Measurements from ENCODE around the gene HS3ST3A1.
A peak's percentile ranks its signal among the peaks of the same experiment; 100 is the strongest.

The HS3ST3A1 gene

GRCh38 chr17:13601776-13602551 lies at the start of gene HS3ST3A1:
TSS of gene HS3ST3A1 (minus strand) at chr17:13601929. CDS start at chr17:13601129, 800 bp downstream.
- no peaks in the 10 kb centered on the region for H3K36me3 ChIP-seq (ENCODE audit: insufficient read depth, insufficient read length, low read length)
- peak within 1 kb of the TSS; percentile 80 for H3K9ac ChIP-seq (ENCODE audit: insufficient read length, low read depth)
- H3K27me3 ChIP-seq (ENCODE audit: insufficient read depth, insufficient read length) = peaks cover 27% of the 10 kb centered on the region
- no peak for TF ChIP-seq YY1 (IDR thresholded peaks at IDR 0.05; ENCODE audit: insufficient read depth, insufficient read length)
- no peak for TF ChIP-seq SUZ12 (IDR thresholded peaks at IDR 0.05; ENCODE audit: extremely low read depth, insufficient read depth, insufficient read length)
- no peak for TF ChIP-seq ZNF274 (IDR thresholded peaks at IDR 0.05; ENCODE audit: low read depth, low read length)
- H3K4me1 ChIP-seq (ENCODE audit: insufficient read depth, insufficient read length) = peaks cover 7% of the 10 kb centered on the region
- no peaks in the 10 kb centered on the region for H3K9me3 ChIP-seq (ENCODE audit: insufficient read depth, low read length)
- peak; percentile 68 for DNase-seq (ENCODE audit: low read depth, low spot score)
- H3K4me3 ChIP-seq (ENCODE audit: insufficient read length, low read depth) = peak within 1 kb of the TSS; percentile 61

DNA sequence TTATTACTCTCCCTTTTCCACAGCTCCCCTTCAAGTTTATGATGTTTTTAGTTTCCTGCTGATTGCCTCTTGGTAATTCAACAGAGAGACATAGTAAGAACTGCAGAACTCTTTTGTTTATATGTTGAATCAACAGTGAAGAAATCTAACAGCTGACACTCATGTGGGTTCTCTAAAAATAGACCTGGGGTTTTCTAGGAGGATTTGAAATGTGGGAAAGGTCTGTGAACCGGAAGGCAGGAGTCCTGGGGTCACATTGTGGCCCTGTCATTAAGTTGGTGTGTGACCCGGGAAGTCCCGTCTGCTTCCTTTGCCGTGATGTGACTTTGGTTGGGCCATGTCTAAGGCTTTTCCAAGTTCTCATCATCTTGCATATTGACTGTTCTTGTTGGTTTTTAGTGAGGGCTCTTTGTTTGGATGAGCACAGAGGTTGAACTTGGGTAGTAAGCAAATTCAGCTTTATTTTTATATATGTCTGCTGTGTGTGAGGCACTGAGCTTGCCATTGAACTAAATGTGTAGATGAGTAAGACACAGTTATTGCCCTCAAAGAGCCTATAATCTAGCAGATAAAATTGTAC lies 48.5 kb upstream of the HS3ST3A1 start:
- Histone ChIP-seq H3K9me3 (ENCODE audit: insufficient read depth, low read length) (no peaks in the 10 kb centered on the region), H3K9ac (ENCODE audit: insufficient read length, low read depth) (no peak overlapping the region), H3K4me3 (ENCODE audit: insufficient read length, low read depth) (no peak overlapping the region), H3K27me3 (ENCODE audit: insufficient read depth, insufficient read length) (no peaks in the 10 kb centered on the region), H3K4me1 (ENCODE audit: insufficient read depth, insufficient read length) (no peaks in the 10 kb centered on the region), H3K36me3 (ENCODE audit: insufficient read depth, insufficient read length, low read length) (no peaks in the 10 kb centered on the region)
- TF ChIP-seq SUZ12 (IDR thresholded peaks at IDR 0.05; ENCODE audit: extremely low read depth, insufficient read depth, insufficient read length) (no peak), YY1 (IDR thresholded peaks at IDR 0.05; ENCODE audit: insufficient read depth, insufficient read length) (no peak), ZNF274 (IDR thresholded peaks at IDR 0.05; ENCODE audit: low read depth, low read length) (no peak)
- no peak for DNase-seq (ENCODE audit: low read depth, low spot score)

- Histone ChIP-seq H3K9ac (ENCODE audit: insufficient read length, low read depth) (no peak overlapping the region), H3K4me1 (ENCODE audit: insufficient read depth, insufficient read length) (no peaks in the 10 kb centered on the region), H3K9me3 (ENCODE audit: insufficient read depth, low read length) (no peaks in the 10 kb centered on the region), H3K4me3 (ENCODE audit: insufficient read length, low read depth) (no peak overlapping the region), H3K36me3 (ENCODE audit: insufficient read depth, insufficient read length, low read length) (no peaks in the 10 kb centered on the region), H3K27me3 (ENCODE audit: insufficient read depth, insufficient read length) (no peaks in the 10 kb centered on the region)
- no peak for TF ChIP-seq SUZ12 (IDR thresholded peaks at IDR 0.05; ENCODE audit: extremely low read depth, insufficient read depth, insufficient read length)
- no peak for TF ChIP-seq ZNF274 (IDR thresholded peaks at IDR 0.05; ENCODE audit: low read depth, low read length)
- TF ChIP-seq YY1 (IDR thresholded peaks at IDR 0.05; ENCODE audit: insufficient read depth, insufficient read length) = no peak
- no peak for DNase-seq (ENCODE audit: low read depth, low spot score)
Observed at GRCh38 chr17:13647543-13648021, 45.9 kb upstream of the HS3ST3A1 start.

DNA sequence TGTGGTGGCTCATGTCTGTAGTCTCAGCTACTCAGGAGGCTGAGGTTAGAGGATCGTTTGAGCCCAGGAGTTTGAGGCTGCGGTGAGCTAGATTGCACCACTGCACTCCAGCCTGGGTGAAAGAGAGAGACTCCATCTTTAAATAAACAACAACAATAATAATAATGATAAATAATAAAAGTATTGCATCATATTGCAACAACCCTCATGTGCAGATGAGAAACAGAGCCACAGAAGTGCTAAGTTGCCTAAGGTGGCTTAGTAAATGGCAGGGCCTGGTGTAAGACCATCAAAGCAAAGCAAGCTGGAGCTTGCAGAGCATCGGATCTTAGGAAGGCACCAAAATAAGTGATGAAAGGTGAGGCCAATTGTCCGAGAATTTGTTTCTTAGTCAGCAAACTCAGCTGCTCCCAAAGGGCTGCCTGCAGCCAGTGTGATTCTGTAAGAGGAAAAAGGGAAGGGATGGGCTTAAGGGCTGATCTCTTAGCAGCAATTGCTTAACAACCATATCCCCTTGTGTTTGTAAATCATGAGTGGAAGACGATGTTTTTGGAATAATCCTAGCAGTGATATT lies 45.3 kb upstream of the HS3ST3A1 start:
- Histone ChIP-seq H3K4me1 (ENCODE audit: insufficient read depth, insufficient read length) (no peaks in the 10 kb centered on the region), H3K9me3 (ENCODE audit: insufficient read depth, low read length) (no peaks in the 10 kb centered on the region), H3K4me3 (ENCODE audit: insufficient read length, low read depth) (no peak overlapping the region), H3K36me3 (ENCODE audit: insufficient read depth, insufficient read length, low read length) (no peaks in the 10 kb centered on the region), H3K27me3 (ENCODE audit: insufficient read depth, insufficient read length) (no peaks in the 10 kb centered on the region), H3K9ac (ENCODE audit: insufficient read length, low read depth) (no peak overlapping the region)
- no peak for DNase-seq (ENCODE audit: low read depth, low spot score)
- no peak for TF ChIP-seq ZNF274 (IDR thresholded peaks at IDR 0.05; ENCODE audit: low read depth, low read length)
- TF ChIP-seq SUZ12 (IDR thresholded peaks at IDR 0.05; ENCODE audit: extremely low read depth, insufficient read depth, insufficient read length) = no peak
- no peak for TF ChIP-seq YY1 (IDR thresholded peaks at IDR 0.05; ENCODE audit: insufficient read depth, insufficient read length)

DNA sequence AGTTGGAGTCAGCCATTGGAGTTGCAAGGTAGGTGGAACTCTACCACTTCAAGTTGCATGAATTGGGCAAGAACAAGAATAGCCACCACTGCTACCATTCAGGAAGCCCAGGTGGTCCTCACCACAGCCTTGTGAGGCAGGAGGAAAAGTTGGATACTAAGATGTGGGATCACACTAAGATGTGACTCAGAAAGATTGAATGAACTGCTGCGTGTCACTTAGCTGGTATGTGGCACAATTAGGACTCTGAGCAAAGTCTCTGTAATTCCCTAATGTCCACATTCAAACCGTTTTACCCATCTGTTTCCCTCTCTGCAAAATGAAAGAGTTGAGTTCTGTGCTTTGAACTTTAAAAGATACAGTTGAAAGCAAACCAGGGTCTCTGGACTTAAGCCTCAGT lies 44.7 kb upstream of the HS3ST3A1 start:
- DNase-seq (ENCODE audit: low read depth, low spot score) = no peak
- Histone ChIP-seq H3K4me1 (ENCODE audit: insufficient read depth, insufficient read length) (no peaks in the 10 kb centered on the region), H3K27me3 (ENCODE audit: insufficient read depth, insufficient read length) (no peaks in the 10 kb centered on the region), H3K9ac (ENCODE audit: insufficient read length, low read depth) (no peak overlapping the region), H3K36me3 (ENCODE audit: insufficient read depth, insufficient read length, low read length) (no peaks in the 10 kb centered on the region), H3K9me3 (ENCODE audit: insufficient read depth, low read length) (no peaks in the 10 kb centered on the region), H3K4me3 (ENCODE audit: insufficient read length, low read depth) (no peak overlapping the region)
- TF ChIP-seq ZNF274 (IDR thresholded peaks at IDR 0.05; ENCODE audit: low read depth, low read length) (no peak), YY1 (IDR thresholded peaks at IDR 0.05; ENCODE audit: insufficient read depth, insufficient read length) (no peak)

GRCh38 chr17:13643180-13643579 lies 41.5 kb upstream of the HS3ST3A1 start:
- Histone ChIP-seq H3K9ac (ENCODE audit: insufficient read length, low read depth) (no peak overlapping the region), H3K27me3 (ENCODE audit: insufficient read depth, insufficient read length) (no peaks in the 10 kb centered on the region), H3K9me3 (ENCODE audit: insufficient read depth, low read length) (no peaks in the 10 kb centered on the region), H3K36me3 (ENCODE audit: insufficient read depth, insufficient read length, low read length) (no peaks in the 10 kb centered on the region), H3K4me3 (ENCODE audit: insufficient read length, low read depth) (no peak overlapping the region), H3K4me1 (ENCODE audit: insufficient read depth, insufficient read length) (no peaks in the 10 kb centered on the region)
- DNase-seq (ENCODE audit: low read depth, low spot score) = peak; percentile 46
- TF ChIP-seq YY1 (IDR thresholded peaks at IDR 0.05; ENCODE audit: insufficient read depth, insufficient read length) (no peak), ZNF274 (IDR thresholded peaks at IDR 0.05; ENCODE audit: low read depth, low read length) (no peak), SUZ12 (IDR thresholded peaks at IDR 0.05; ENCODE audit: extremely low read depth, insufficient read depth, insufficient read length) (no peak)

- DNase-seq (ENCODE audit: low read depth, low spot score) = no peak
- Histone ChIP-seq H3K4me3 (ENCODE audit: insufficient read length, low read depth) (no peak overlapping the region), H3K27me3 (ENCODE audit: insufficient read depth, insufficient read length) (no peaks in the 10 kb centered on the region), H3K36me3 (ENCODE audit: insufficient read depth, insufficient read length, low read length) (no peaks in the 10 kb centered on the region), H3K9ac (ENCODE audit: insufficient read length, low read depth) (no peak overlapping the region), H3K4me1 (ENCODE audit: insufficient read depth, insufficient read length) (no peaks in the 10 kb centered on the region), H3K9me3 (ENCODE audit: insufficient read depth, low read length) (no peaks in the 10 kb centered on the region)
- TF ChIP-seq SUZ12 (IDR thresholded peaks at IDR 0.05; ENCODE audit: extremely low read depth, insufficient read depth, insufficient read length) = no peak
- TF ChIP-seq ZNF274 (IDR thresholded peaks at IDR 0.05; ENCODE audit: low read depth, low read length) = no peak
- TF ChIP-seq YY1 (IDR thresholded peaks at IDR 0.05; ENCODE audit: insufficient read depth, insufficient read length) = no peak
Observed at GRCh38 chr17:13642188-13642587, 40.5 kb upstream of the HS3ST3A1 start.
